Activated gamma-delta T cell treated with anti-CD3 and anti-CD28 coated beads, Interleukin-2, amount 50 U/mL, for 16 hours (primary cell): ENCODE data around the gene USP30.

Experiments
- DNase-seq: peaks from one replicate; pipeline ENCODE4 v3.0.0-alpha.2; 2020; ENCODE audit warnings: low read depth

The USP30 gene

GRCh38 chr12:109126784-109127183, 74.4 kb downstream of the USP30 start:
- DNase-seq = no peak

- DNase-seq = no peak
Measured at GRCh38 chr12:109127533-109128242, 75.3 kb downstream of the USP30 start.

- DNase-seq = no peak
Measured at GRCh38 chr12:109130297-109131153, 78.1 kb downstream of the USP30 start.

- no peak for DNase-seq
Measured at GRCh38 chr12:109131154-109132050, 79.0 kb downstream of the USP30 start.

GRCh38 chr12:109134186-109134917, 82.0 kb downstream of the USP30 start:
- DNase-seq = no peak

GRCh38 chr12:109137055-109137454, 84.7 kb downstream of the USP30 start:
- DNase-seq = no peak
